Sigmoid colon (tissue), 4 donors: ENCODE results near the gene PPIL6.

Source experiments
- CTCF ChIP-seq, 4 experiments: fragments of 450-650 bp in 3 of 4; fragments of 200-600 bp in 1 of 4; IDR thresholded peaks; one replicate each; pipeline ENCODE4 v1.5.1; 2016 to 2019; ENCODE audit warnings: antibody characterized with exemption in 4 of 4, mild to moderate bottlenecking in 3 of 4, moderate library complexity in 2 of 4
- EP300 ChIP-seq, 4 donors: sonication (generic); formaldehyde crosslinking; IDR thresholded peaks; one replicate each; pipeline ENCODE4 v1.6.1; 2017; ENCODE audit warnings: antibody characterized with exemption in 4 of 4
- POLR2A ChIP-seq, 2 donors: fragments of 450-650 bp; IDR thresholded peaks; one replicate each; pipeline ENCODE4 v1.6.1; 2016; ENCODE audit warnings: antibody characterized with exemption in 2 of 2, mild to moderate bottlenecking in 2 of 2, moderate library complexity in 2 of 2

DNA sequence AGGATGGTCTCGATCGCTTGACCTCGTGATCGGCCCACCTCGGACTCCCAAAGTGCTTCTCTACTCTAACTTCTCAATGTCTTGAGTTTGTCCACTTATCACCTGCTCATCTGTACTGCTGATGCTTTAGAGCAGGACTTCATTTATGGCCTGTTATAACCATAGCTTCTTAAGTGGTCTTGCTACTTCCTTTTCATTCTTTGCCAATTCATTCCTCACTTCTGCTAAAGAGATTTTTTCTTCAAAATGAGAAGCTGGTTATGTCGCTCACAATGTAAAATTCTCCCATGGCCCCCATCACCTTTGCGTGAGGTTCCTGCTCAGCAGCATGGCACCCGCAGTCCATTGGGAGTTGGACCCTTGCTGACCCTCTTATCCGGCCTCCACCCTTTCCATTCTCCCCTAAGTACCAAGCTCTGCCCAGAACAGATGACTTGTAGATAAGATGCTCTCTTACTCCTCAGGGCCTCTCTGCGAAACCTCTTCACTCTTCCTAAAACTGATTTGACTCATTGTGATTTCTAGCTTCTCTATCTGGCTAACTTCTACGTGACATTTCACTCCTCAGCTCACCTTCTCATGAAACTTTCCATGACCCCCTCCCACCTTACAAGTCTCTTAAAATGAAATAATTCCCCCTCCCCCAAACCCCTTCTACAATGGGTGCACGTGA lies 44.2 kb downstream of the PPIL6 start:
- no peak for TF ChIP-seq CTCF (IDR thresholded peaks at IDR 0.05)
- no peak for TF ChIP-seq POLR2A (IDR thresholded peaks at IDR 0.05)
- TF ChIP-seq EP300 (IDR thresholded peaks at IDR 0.05) = no peak
